Right renal pelvis (tissue), 4 donors: Measurements from ENCODE around the gene NUP210. TPM values are rescaled to one million over a fixed set of nuclear protein-coding genes. Genes with fewer than 3 reads are reported as not detected.
"Not testable (repeated sequence)": the region's sequence is repeated elsewhere in the genome, so short reads cannot be mapped to it uniquely, and the experiment has no call there.

ENCODE experiments used
- DNase-seq, 4 donors: peaks; one replicate each; pipeline ENCODE4 v3.0.0-alpha.2; 2013; ENCODE audit warnings: low read depth in 4 of 4, low spot score in 3 of 4, missing footprints in 1 of 4
- polyA plus RNA-seq, 4 donors: library from polyadenylated mRNA; unstranded; fragments of 120-200 nt; gene quantifications; one replicate each; pipeline ENCODE4 v1.2.1, GENCODE V29; 2013; ENCODE audit not compliant: insufficient read length in 4 of 4

Gene NUP210
- 10 to 100 TPM; 24.5 to 31.5 (median 24.8) TPM for polyA plus RNA-seq

- no peak for DNase-seq
These were observed at the start of gene NUP210 for GRCh38 chr3:13420045-13420830. Gene NUP210, minus strand, starts transcription at chr3:13420322. Its CDS starts 96 bp downstream, at chr3:13420226.

- DNase-seq: no peak
These were observed 46.7 kb upstream of the NUP210 start for GRCh38 chr3:13466781-13467180.

DNA sequence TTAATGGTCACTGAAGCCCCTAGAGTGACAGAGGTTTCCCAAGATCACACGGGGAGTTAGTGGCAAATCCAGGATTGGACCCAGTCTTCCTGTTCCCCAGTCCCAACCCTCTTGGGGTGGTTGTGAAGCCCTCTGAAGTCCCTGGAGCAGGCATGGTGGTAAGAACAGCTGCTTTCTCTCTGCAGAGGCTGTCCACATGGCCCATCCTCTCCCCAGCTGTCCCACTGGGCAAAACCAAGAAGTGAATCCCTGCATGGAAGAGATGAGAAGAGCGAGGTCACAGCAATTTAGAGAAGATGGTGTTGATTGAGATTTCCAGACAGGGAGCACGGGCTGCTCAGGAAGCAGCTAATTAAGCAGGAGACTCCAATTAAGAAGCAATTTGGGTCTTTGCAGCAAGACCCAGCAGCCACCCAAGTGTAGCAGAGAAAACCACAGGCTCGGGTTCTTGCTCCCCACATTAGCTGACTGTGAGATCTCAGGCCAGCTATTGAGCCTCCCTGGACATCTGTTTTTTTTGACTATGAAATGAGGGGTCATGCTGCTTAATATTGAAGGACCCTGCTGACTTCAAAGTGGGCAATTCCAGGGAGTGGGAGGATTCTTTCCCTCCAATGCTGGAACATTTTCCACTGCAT lies 45.2 kb upstream of the NUP210 start:
- DNase-seq: no peak

GRCh38 chr3:13463618-13464400 lies 43.7 kb upstream of the NUP210 start:
- no peak for DNase-seq

GRCh38 chr3:13462822-13463221 lies 42.7 kb upstream of the NUP210 start:
- DNase-seq: no peak

GRCh38 chr3:13462125-13462629 lies 42.1 kb upstream of the NUP210 start:
- no peak for DNase-seq

DNA sequence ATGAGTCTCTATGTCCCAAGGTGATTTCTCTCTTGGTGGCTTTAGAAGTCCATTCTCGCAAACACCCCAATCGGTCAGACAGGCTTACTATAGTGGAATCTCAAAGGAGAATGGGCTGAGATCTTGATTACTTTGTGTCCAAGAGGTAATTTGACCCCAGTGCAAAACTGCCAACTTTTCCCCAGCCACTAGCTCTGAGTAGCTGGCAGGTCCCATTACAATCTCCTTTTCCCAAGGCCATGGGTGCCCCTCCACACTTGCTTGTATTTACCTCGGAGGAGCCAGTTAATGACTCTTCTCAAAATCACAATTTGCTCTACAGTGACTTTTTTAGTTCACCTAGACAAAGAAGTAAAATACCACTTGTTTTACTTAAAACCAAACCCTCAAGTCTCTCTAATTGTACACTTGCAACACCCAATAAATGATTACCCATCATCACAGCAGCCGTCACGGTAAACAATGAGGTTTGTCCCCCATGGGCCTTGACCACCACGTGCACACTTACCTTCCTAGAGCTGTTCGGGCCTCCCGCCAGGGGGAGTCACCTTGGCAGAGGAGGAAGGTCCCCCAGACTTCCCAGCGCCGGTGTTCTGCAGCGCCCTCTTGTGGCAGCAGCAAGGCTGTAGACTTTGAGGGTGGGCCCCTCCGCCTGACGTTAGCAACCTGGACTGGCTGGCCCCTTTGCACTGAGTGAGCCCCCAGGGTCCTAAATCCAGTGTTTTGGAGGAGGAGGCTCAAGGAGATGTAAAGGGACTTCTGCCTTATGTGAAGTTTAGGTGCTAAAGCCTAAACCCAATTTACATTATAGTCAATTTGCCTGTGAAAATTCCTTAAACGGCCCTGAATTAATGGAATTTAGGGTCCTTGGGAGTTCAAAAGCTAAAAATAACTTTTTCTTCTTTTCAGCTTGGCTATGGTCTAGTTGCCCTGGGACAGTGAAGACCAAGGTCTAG lies 41.3 kb upstream of the NUP210 start:
- no peak for DNase-seq

GRCh38 chr3:13460341-13460736 lies 40.2 kb upstream of the NUP210 start:
- no peak for DNase-seq

DNA sequence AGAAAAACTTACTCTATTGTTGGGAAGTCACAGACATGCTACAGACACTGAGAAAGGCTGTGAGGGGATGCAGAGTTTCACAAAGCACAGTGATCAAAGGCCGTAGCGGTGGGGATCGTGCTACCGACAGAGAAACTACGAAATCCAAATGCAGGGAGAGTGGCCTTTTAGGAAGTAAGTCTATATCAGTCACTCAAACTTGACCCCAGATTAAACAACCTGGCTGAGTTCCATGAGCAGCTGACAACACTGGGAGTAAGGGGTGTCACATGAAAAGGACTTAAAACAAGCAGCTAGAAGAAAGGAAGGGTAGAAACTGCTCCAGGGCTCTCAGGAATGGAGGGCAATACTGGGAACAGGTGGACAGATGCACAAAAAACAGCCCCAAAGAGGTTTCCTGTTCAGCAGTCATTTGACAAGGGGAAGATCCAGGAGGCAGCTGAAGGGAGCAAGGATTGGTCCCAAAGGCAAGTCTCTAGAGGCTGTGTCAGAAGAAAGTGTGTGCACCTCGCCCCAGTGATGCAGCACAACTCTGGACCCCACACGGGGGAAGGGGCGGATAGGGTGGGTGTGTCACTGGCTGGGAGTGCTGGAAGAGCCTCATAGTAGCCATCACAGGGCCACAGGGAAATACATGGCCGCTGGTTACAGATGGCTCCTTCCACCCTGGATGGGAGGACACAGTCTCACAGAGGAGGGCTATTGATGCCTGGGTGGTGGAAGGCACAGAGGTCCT lies 39.7 kb upstream of the NUP210 start:
- DNase-seq: no peak

GRCh38 chr3:13457593-13457992 lies 37.5 kb upstream of the NUP210 start:
- DNase-seq: no peak

DNA sequence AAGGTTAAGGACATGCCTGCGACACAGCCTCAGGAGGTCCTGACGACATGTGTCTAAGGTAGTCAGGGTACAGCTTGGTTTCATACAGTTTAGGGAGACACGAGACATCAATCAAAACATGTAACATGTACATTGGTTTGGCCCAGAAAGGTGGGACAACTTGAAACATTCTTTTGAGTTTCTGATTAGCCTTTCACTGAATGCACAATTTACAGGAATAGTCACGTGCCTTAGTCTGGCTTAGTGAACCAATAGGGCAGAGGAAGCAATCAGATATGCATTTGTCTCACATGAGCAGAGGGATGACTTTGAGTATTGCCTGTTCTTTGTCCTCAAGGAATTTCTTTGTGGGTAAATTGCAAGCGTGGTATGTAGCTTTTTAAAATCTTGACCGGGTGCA lies 35.5 kb upstream of the NUP210 start:
- no peak for DNase-seq

- DNase-seq: peak in 3 of 4 donors; percentile 35 to 48 (median 46)
These were observed 32.6 kb upstream of the NUP210 start for GRCh38 chr3:13452490-13453335.

GRCh38 chr3:13451301-13451673 lies 31.2 kb upstream of the NUP210 start:
- peak in 1 of 4 donors; percentile 34 for DNase-seq

DNA sequence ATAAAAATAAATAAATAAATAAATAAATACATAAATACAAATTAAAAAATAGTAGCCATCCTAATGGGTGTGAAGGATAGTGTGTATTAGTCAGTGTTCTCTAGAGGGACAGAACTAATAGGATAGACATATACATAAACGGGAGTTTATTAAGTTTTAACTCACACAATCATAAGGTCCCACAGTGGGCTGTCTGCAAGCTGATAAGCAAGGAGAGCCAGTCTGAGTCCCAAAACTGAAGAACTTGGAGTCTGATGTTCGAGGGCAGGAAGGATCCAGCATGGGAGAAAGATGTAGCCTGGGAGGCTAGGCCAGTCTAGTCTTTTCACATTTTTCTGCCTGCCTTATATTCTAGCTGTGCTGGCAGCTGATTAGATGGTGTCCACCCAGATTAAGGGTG lies 22.8 kb upstream of the NUP210 start:
- DNase-seq: not testable (repeated sequence)

DNA sequence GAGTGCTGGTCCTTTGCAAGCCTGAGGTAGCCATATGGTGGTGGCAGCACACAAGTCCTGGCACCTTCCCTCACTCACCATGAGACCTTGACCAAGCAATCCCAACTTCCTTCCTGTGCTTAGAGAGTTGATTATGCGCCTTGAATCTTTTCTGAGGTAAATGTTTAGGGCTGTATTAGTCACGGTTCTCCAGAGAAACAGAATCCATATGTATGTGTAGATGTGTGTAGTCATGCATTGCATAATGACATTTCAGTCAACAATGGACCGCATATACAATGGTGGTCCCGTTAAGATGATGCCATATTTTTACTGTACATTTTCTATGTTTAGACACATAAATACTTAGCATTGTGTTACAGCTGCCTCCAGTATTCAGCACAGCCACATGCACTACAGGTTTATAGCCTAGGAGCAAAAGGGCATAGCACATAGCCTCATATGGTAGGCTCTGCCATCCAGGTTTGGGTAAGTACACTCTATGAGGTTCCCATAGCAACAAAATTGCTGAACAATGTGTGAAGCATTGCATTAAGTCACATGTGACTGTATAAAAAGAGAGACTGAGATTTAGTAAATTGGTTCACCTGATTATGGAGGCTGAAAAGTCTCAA lies 20.2 kb upstream of the NUP210 start:
- DNase-seq: no peak

GRCh38 chr3:13436213-13436612 lies 16.1 kb upstream of the NUP210 start:
- DNase-seq: not testable (repeated sequence)

- DNase-seq: no peak
These were observed 13.8 kb upstream of the NUP210 start for GRCh38 chr3:13433912-13434311.

DNA sequence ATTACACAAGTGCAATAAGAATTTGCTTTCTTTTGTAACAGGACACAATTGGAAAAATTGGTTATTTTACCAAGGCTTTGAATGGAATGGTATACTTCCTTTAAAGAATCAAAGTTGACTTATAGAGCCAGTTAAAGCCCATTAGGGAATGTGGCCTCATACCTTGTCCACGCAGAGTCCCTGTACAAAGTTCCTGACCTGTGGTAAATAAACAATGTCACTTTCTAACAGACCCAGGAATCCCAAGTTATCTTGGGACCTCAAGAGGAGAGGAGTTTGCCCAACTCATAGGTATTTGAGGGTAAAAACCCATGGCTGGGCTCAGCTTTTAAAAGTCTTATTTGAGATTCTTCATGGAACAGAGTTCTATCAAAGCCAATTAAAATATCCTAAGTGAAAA lies 12.0 kb upstream of the NUP210 start:
- DNase-seq: no peak
